Activated naive CD4-positive, alpha-beta T cell treated with anti-CD3 and anti-CD28 coated beads, Interleukin-2, amount 10 ng/mL, durations not matched to agents 7 days and 5 days (primary cell): ENCODE measurements around the gene DMGDH.

Experiments
- CTCF ChIA-PET: fragments of 350-600 bp; sonication (Branson Sonifier 250); formaldehyde crosslinking; loops from one replicate; lab custom pipeline; 2021; ENCODE audit warnings: antibody characterized with exemption; lab: Charles Lee
- DNase-seq: peaks from one replicate; pipeline ENCODE4 v3.0.0-alpha.2; 2020
- H3K27ac Mint-ChIP-seq: one replicate; pipeline ENCODE4 v1.8.0; 2021; ENCODE audit warnings: mild to moderate bottlenecking, moderate library complexity, mixed read lengths
- H3K27me3 Mint-ChIP-seq: one replicate; pipeline ENCODE4 v1.8.0; 2021; ENCODE audit warnings: mild to moderate bottlenecking, mixed read lengths
- H3K36me3 Mint-ChIP-seq: one replicate; pipeline ENCODE4 v1.8.0; 2021; ENCODE audit warnings: mixed read lengths
- H3K4me1 Mint-ChIP-seq: one replicate; pipeline ENCODE4 v1.8.0; 2021; ENCODE audit warnings: mixed read lengths
- H3K4me3 Mint-ChIP-seq: one replicate; pipeline ENCODE4 v1.8.0; 2021; ENCODE audit warnings: mild to moderate bottlenecking, moderate library complexity, mixed read lengths
- H3K9me3 Mint-ChIP-seq: one replicate; pipeline ENCODE4 v1.8.0; 2021; ENCODE audit warnings: mixed read lengths

DMGDH gene

GRCh38 chr5:79086116-79086515 lies 16.6 kb upstream of the DMGDH start:
- Mint-ChIP-seq H3K27me3 (peaks cover 4% of the 10 kb centered on the region), H3K36me3 (no peaks in the 10 kb centered on the region), H3K27ac (no peak overlapping the region), H3K9me3 (no peaks in the 10 kb centered on the region), H3K4me1 (no peaks in the 10 kb centered on the region), H3K4me3 (no peak overlapping the region)
- CTCF ChIA-PET, result no interaction called here
- no peak for DNase-seq

DNA sequence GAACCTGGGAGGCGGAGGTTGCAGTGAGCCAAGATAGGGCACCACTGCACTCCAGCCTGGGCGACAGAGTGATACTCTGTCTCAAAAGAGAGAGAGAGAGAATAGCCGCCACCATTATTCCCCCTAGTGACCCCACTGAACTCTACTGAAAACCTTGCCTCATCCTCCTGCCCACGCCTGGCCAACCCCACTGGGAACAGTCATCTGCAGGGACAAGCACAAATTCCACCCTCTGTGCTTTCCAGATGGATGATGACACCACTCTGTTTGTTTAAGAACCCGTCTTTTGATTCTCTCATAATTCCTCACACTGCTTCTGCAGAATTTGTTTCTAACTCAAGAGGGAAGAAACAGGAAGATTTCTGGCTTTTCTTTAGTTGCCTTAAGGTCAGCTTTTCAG lies 12.3 kb upstream of the DMGDH start:
- no peak for DNase-seq
- Mint-ChIP-seq H3K4me1 (no peaks in the 10 kb centered on the region), H3K27me3 (peaks cover 4% of the 10 kb centered on the region), H3K27ac (no peak overlapping the region), H3K9me3 (no peaks in the 10 kb centered on the region), H3K36me3 (no peaks in the 10 kb centered on the region), H3K4me3 (no peak overlapping the region)
- CTCF ChIA-PET, result interaction anchor here (0.7 kb wide), 1 partner anchor 70 kb away, joined by 3 read pairs; no protein-coding TSS in a partner anchor

GRCh38 chr5:79080804-79081203 lies 11.3 kb upstream of the DMGDH start:
- Mint-ChIP-seq H3K4me1 (no peaks in the 10 kb centered on the region), H3K27ac (no peak overlapping the region), H3K27me3 (peaks cover 8% of the 10 kb centered on the region), H3K9me3 (no peaks in the 10 kb centered on the region), H3K36me3 (no peaks in the 10 kb centered on the region), H3K4me3 (no peak overlapping the region)
- DNase-seq, result no peak
- CTCF ChIA-PET, result no interaction called here

- Mint-ChIP-seq H3K36me3 (no peaks in the 10 kb centered on the region), H3K4me1 (no peaks in the 10 kb centered on the region), H3K9me3 (no peaks in the 10 kb centered on the region), H3K27me3 (peaks cover 11% of the 10 kb centered on the region), H3K4me3 (no peak overlapping the region), H3K27ac (no peak overlapping the region)
- DNase-seq, result no peak
- CTCF ChIA-PET, result no interaction called here
These were observed 8.3 kb upstream of the DMGDH start for GRCh38 chr5:79077680-79078365.

DNA sequence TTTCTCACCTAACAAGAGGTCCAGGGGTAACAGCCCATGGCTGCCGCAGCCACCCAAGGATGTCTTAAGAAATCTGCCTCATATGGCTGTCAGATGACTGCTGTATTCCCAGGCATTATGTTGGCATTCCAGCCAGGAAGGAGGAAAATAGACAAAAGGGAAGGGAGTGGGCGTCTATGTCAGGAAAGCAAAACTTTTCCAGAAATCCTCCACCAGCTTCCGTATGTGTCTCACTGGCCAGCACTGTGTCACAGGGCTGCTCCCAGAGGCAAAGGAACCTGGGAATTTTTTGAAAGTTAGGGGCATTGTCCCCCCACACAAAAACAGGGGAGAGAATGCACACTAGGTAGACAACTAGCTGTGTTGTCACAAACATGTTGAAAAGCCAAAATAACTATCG lies 7.3 kb upstream of the DMGDH start:
- no peak for DNase-seq
- H3K36me3 Mint-ChIP-seq, result no peaks in the 10 kb centered on the region
- no peaks in the 10 kb centered on the region for H3K9me3 Mint-ChIP-seq
- no peaks in the 10 kb centered on the region for H3K4me1 Mint-ChIP-seq
- no peak overlapping the region for H3K27ac Mint-ChIP-seq
- H3K27me3 Mint-ChIP-seq, result peaks cover 19% of the 10 kb centered on the region
- no peak overlapping the region for H3K4me3 Mint-ChIP-seq
- CTCF ChIA-PET, result interaction anchor here (1.7 kb wide), 1 partner anchor 55 kb away, joined by 4 read pairs; no protein-coding TSS in a partner anchor

DNA sequence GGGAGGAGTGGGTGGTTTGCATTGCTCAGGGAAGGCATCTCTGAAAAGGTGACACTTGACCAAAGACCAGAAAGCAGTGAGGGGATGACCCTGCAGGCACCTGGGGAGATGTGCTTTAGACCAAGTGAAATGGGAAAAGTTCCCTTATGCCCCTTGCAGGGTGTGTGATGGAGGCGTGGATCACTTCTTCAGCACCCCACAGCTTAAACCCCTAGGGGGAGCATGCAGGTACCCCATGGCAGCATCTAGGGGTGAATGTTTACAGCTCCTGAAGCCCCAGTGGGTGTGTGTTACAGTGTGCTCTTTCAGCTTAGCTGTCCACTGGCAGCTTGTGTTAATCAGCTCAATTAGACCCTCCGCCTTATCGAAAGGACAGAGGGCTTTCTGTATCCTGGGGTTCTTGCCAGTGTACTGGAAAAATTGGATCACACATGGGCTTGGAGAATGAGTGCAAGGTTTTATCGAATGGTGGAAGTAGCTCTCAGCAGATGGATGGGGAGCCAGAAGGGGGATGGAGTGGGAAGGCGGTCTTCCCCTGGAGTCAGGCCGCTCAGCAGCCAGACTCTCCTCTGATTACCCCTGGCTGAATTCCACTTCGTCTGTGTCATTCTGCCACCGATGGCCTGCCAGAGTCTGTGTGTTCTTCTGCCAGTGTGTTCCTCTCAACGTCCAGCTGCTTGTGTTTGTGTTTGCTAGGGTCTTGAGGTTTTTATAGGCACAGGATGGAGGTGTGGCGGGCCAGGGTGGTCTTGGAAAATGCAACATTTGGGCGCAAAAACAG lies 6.4 kb upstream of the DMGDH start:
- H3K27ac Mint-ChIP-seq, result no peak overlapping the region
- no peaks in the 10 kb centered on the region for H3K9me3 Mint-ChIP-seq
- DNase-seq, result no peak
- H3K4me3 Mint-ChIP-seq, result no peak overlapping the region
- CTCF ChIA-PET, result interaction anchor here (1.0 to 1.7 kb wide), 4 partner anchors 49 to 176 kb away, joined by 4 read pairs; no protein-coding TSS in a partner anchor
- no peaks in the 10 kb centered on the region for H3K36me3 Mint-ChIP-seq
- H3K4me1 Mint-ChIP-seq, result no peaks in the 10 kb centered on the region
- peaks cover 29% of the 10 kb centered on the region for H3K27me3 Mint-ChIP-seq

DNA sequence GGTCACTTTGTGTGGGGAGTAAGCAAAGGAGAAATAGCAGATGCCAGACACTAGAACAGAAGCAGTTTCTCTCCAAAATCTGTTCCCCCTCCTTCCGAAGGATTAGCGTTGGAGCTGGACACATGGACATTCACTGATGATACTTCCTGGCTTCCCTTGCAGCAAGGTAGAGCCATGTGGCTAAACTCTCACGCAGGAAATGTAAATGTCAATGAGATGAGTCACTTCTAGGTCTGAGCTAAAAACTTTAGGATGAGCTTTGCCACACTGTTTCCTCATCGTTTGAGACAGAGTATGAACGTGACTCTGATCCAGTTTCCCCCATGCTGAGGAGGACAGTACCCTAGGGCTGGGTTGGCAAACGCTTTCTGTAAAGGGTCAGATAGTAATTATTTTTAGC lies 5.2 kb upstream of the DMGDH start:
- CTCF ChIA-PET, result interaction anchor here (1.6 kb wide), 1 partner anchor 48 kb away, joined by 4 read pairs; no protein-coding TSS in a partner anchor
- H3K27ac Mint-ChIP-seq, result no peak overlapping the region
- no peak for DNase-seq
- H3K36me3 Mint-ChIP-seq, result no peaks in the 10 kb centered on the region
- H3K9me3 Mint-ChIP-seq, result no peaks in the 10 kb centered on the region
- peaks cover 38% of the 10 kb centered on the region for H3K27me3 Mint-ChIP-seq
- H3K4me1 Mint-ChIP-seq, result no peaks in the 10 kb centered on the region
- no peak overlapping the region for H3K4me3 Mint-ChIP-seq

DNA sequence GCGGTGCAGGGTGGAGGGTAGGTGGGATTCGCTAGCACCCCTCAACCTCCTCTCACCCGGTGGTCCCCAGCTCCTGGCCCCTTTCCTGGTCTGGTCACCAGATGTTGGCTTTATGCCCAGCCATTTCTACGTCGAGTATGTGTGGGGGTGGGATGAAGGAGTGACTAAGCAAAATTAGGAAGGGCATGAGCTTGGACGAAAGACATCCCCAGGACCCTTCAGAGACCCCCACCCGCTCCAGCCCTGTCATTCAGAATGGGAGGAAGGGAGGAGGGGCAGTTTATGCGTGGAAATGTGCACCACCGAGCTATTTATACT lies 835 bp upstream of the DMGDH start:
- CTCF ChIA-PET, result no interaction called here
- H3K27ac Mint-ChIP-seq, result no peak overlapping the region
- H3K27me3 Mint-ChIP-seq, result peaks cover 44% of the 10 kb centered on the region
- H3K4me1 Mint-ChIP-seq, result no peaks in the 10 kb centered on the region
- DNase-seq, result no peak
- H3K4me3 Mint-ChIP-seq, result no peak overlapping the region
- H3K9me3 Mint-ChIP-seq, result no peaks in the 10 kb centered on the region
- no peaks in the 10 kb centered on the region for H3K36me3 Mint-ChIP-seq

GRCh38 chr5:79062436-79062835 lies 7.0 kb downstream of the DMGDH start:
- Mint-ChIP-seq H3K27ac (no peak overlapping the region), H3K27me3 (peaks cover 8% of the 10 kb centered on the region), H3K4me3 (no peak overlapping the region), H3K36me3 (no peaks in the 10 kb centered on the region), H3K9me3 (no peaks in the 10 kb centered on the region), H3K4me1 (no peaks in the 10 kb centered on the region)
- CTCF ChIA-PET, result no interaction called here
- DNase-seq, result no peak

GRCh38 chr5:79059674-79060073 lies 9.8 kb downstream of the DMGDH start:
- no peaks in the 10 kb centered on the region for H3K9me3 Mint-ChIP-seq
- CTCF ChIA-PET, result interaction anchor here (1.1 kb wide), 1 partner anchor 39 kb away, joined by 3 read pairs; no protein-coding TSS in a partner anchor
- no peaks in the 10 kb centered on the region for H3K4me1 Mint-ChIP-seq
- H3K27ac Mint-ChIP-seq, result no peak overlapping the region
- H3K36me3 Mint-ChIP-seq, result no peaks in the 10 kb centered on the region
- no peak for DNase-seq
- H3K27me3 Mint-ChIP-seq, result peaks cover 4% of the 10 kb centered on the region
- no peak overlapping the region for H3K4me3 Mint-ChIP-seq

DNA sequence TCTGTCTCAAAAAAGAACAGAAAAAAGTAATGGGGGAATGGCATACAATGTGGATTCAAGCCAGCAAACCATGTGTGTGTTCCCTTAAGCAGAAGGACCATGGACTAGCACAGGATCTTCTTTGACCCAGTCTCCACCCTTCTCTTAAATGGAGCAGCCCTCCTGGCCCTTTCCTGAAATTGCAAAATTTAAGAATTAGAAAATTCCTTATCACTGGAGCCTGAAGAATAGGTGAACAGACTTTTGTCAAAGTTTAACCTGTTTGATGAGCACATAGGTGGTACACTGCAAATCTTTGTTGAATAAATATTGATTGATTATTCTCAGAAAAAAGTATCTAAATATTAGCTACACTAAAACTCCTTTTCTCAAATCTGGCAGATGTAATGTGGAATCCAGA lies 12.6 kb downstream of the DMGDH start:
- Mint-ChIP-seq H3K27me3 (peaks cover 4% of the 10 kb centered on the region), H3K4me1 (no peaks in the 10 kb centered on the region), H3K4me3 (no peak overlapping the region), H3K27ac (no peak overlapping the region), H3K9me3 (no peaks in the 10 kb centered on the region), H3K36me3 (no peaks in the 10 kb centered on the region)
- CTCF ChIA-PET, result interaction anchor here (1.2 kb wide), 1 partner anchor 32 kb away, joined by 3 read pairs; no protein-coding TSS in a partner anchor
- no peak for DNase-seq

DNA sequence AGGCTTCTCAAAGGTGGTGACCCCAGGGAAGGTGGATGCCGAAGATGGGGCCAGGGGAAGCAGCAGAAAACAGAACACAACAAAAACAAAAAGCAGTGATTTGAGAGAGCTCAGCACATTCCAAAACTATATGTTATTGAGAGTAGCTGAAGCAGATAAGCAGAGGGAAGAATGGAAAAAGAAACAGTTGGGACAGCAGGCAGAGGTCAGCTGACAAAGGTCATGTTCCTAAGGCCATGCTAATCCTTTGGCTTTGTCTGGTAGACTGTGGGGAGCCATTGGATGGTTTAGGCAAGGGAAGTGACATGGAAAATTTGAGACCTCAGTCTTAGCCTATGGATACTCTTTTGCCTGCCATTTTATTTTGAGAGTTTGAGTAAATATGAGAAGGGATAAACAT lies 14.5 kb downstream of the DMGDH start:
- DNase-seq, result no peak
- H3K36me3 Mint-ChIP-seq, result no peaks in the 10 kb centered on the region
- H3K27me3 Mint-ChIP-seq, result peaks cover 1% of the 10 kb centered on the region
- no peak overlapping the region for H3K27ac Mint-ChIP-seq
- H3K4me3 Mint-ChIP-seq, result no peak overlapping the region
- CTCF ChIA-PET, result no interaction called here
- no peaks in the 10 kb centered on the region for H3K9me3 Mint-ChIP-seq
- no peaks in the 10 kb centered on the region for H3K4me1 Mint-ChIP-seq

DNA sequence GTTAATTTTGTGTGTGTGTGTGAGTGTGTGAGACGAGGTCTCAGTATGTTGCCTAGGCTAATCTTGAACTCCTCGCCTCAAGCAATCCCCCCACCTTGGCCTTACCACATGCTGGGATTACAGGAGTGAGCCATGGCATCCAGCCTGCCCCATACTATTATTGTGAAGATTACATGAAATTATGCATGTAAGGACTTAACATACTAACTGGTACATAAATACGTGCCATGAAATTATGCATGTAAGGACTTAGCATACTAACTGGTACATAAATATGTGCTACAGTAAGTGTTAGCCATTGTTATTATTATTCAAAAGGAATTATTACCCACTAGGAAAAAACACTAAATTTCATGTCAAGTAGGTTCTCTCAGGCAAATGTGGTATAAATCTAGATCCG lies 16.2 kb downstream of the DMGDH start:
- Mint-ChIP-seq H3K27ac (no peak overlapping the region), H3K27me3 (no peaks in the 10 kb centered on the region), H3K9me3 (no peaks in the 10 kb centered on the region), H3K4me1 (no peaks in the 10 kb centered on the region), H3K4me3 (no peak overlapping the region), H3K36me3 (no peaks in the 10 kb centered on the region)
- no peak for DNase-seq
- CTCF ChIA-PET, result no interaction called here

DNA sequence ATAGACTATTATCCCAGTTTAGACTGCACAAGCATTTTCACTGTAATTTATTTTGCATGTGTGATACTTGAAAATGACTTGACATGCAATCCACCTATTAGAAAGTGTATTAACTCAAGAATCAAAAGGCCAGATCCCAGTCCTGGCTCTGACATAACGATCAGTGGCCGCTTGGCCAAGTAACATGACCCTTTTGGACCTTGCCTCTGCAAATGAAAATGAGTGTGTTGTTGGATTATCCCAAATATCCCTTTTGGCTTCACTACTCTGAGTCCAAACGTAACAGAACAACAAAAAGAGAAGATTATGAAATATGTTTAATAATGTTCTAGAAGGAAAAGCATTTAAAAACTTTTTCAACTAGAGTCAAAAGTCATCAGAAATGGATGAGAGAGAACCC lies 19.0 kb downstream of the DMGDH start:
- CTCF ChIA-PET, result no interaction called here
- H3K4me1 Mint-ChIP-seq, result no peaks in the 10 kb centered on the region
- H3K9me3 Mint-ChIP-seq, result no peaks in the 10 kb centered on the region
- peaks cover 6% of the 10 kb centered on the region for H3K27me3 Mint-ChIP-seq
- no peaks in the 10 kb centered on the region for H3K36me3 Mint-ChIP-seq
- DNase-seq, result no peak
- no peak overlapping the region for H3K27ac Mint-ChIP-seq
- H3K4me3 Mint-ChIP-seq, result no peak overlapping the region

- Mint-ChIP-seq H3K36me3 (no peaks in the 10 kb centered on the region), H3K4me1 (no peaks in the 10 kb centered on the region), H3K27me3 (peaks cover 6% of the 10 kb centered on the region), H3K27ac (no peak overlapping the region), H3K9me3 (no peaks in the 10 kb centered on the region), H3K4me3 (no peak overlapping the region)
- DNase-seq, result no peak
- CTCF ChIA-PET, result interaction anchor here (0.9 kb wide), 1 partner anchor 24 kb away, joined by 3 read pairs; no protein-coding TSS in a partner anchor
These were observed 21.0 kb downstream of the DMGDH start for GRCh38 chr5:79048437-79048836.
